ENCODE results near the gene TEN1.

TEN1 gene

GRCh38 chr17:76007850-76008165, 28.8 kb downstream of the TEN1 start:
- no peak for DNase-seq

GRCh38 chr17:76008208-76008607, 29.2 kb downstream of the TEN1 start:
- DNase-seq: no peak

- DNase-seq: no peak
These were observed 29.8 kb downstream of the TEN1 start for GRCh38 chr17:76008630-76009425.

- DNase-seq: no peak
These were observed 30.4 kb downstream of the TEN1 start for GRCh38 chr17:76009447-76009846.

- no peak for DNase-seq
These were observed 31.1 kb downstream of the TEN1 start for GRCh38 chr17:76009969-76010661.

GRCh38 chr17:76011951-76012350, 32.9 kb downstream of the TEN1 start:
- DNase-seq: no peak

- no peak for DNase-seq
These were observed 34.4 kb downstream of the TEN1 start for GRCh38 chr17:76013377-76013932.

GRCh38 chr17:76014100-76014924, 35.3 kb downstream of the TEN1 start:
- peak; percentile 89 for DNase-seq

- no peak for DNase-seq
These were observed 35.9 kb downstream of the TEN1 start for GRCh38 chr17:76014925-76015261.

- DNase-seq: no peak
These were observed 38.7 kb downstream of the TEN1 start for GRCh38 chr17:76017481-76018339.

- DNase-seq: no peak
These were observed 39.3 kb downstream of the TEN1 start for GRCh38 chr17:76018340-76018680.

- no peak for DNase-seq
These were observed 39.8 kb downstream of the TEN1 start for GRCh38 chr17:76018801-76019200.

- DNase-seq: no peak
These were observed 40.9 kb downstream of the TEN1 start for GRCh38 chr17:76019833-76020467.

- DNase-seq: no peak
These were observed 43.2 kb downstream of the TEN1 start for GRCh38 chr17:76022285-76022684.

GRCh38 chr17:76022973-76023899, 44.2 kb downstream of the TEN1 start:
- no peak for DNase-seq

- no peak for DNase-seq
These were observed 44.8 kb downstream of the TEN1 start for GRCh38 chr17:76023900-76024237.

GRCh38 chr17:76024353-76024752, 45.3 kb downstream of the TEN1 start:
- no peak for DNase-seq

- no peak for DNase-seq
These were observed 46.3 kb downstream of the TEN1 start for GRCh38 chr17:76025294-76025693.

- no peak for DNase-seq
These were observed 47.7 kb downstream of the TEN1 start for GRCh38 chr17:76026714-76027158.

GRCh38 chr17:76027159-76027839, 48.3 kb downstream of the TEN1 start, which contains the start of gene EVPL:
Gene EVPL (minus strand): TSS chr17:76027306. CDS start chr17:76027198, 108 bp downstream.
- no peak for DNase-seq

All from retina (tissue), 1 donor.